Measurements from ENCODE around the gene RIC8A. TPM values are rescaled to one million over a fixed set of nuclear protein-coding genes. Genes with fewer than 3 reads are reported as not detected.

RIC8A gene
- total RNA-seq, 1 donor from 2014 or later: 45.0 TPM

- H3K9me3 Mint-ChIP-seq: no peaks in the 10 kb centered on the region
- Histone ChIP-seq H3K4me2 (peak overlapping the region; percentile 91), H3K36me3 (no peaks in the 10 kb centered on the region), H3F3A (ENCODE audit: low read depth) (peaks cover 12% of the 10 kb centered on the region), H3K79me2 (ENCODE audit: low read depth) (peaks cover 43% of the 10 kb centered on the region), H3K27me3 (no peaks in the 10 kb centered on the region), H2AFZ (replicated peaks) (no peak overlapping the region), H3K4me3 (peak overlapping the region; percentile 70), H3K27ac (no peak overlapping the region), H4K20me1 (ENCODE audit: low read depth) (peaks cover 11% of the 10 kb centered on the region), H3K9me3 (ENCODE audit: low read depth) (no peaks in the 10 kb centered on the region), H3K4me1 (peaks cover 12% of the 10 kb centered on the region), H3K9ac (peak overlapping the region; percentile 54)
- peaks cover 4% of the 10 kb centered on the region for H3K36me3 Mint-ChIP-seq
- no peak for TF ChIP-seq CTCF (IDR thresholded peaks at IDR 0.05)
- no peak for TF ChIP-seq EZH2phosphoT487 (IDR thresholded peaks at IDR 0.05)
- no peak for TF ChIP-seq EZH2 (IDR thresholded peaks at IDR 0.05)
- peak overlapping the region; percentile 97 for H3K4me3 Mint-ChIP-seq
- no peak overlapping the region for H3K27ac Mint-ChIP-seq
- DNase-seq (ENCODE audit: low spot score): no peak
- H3K27me3 Mint-ChIP-seq (ENCODE audit: insufficient read depth, low read depth): peaks cover 4% of the 10 kb centered on the region
- H3K4me1 Mint-ChIP-seq: peaks cover 23% of the 10 kb centered on the region
These were observed 27.7 kb downstream of the RIC8A start for GRCh38 chr11:235180-235579.

- H3K27me3 Mint-ChIP-seq (ENCODE audit: insufficient read depth, low read depth): peaks cover 4% of the 10 kb centered on the region
These were observed 28.1 kb downstream of the RIC8A start for GRCh38 chr11:235609-235996.

GRCh38 chr11:235997-236773 lies 28.7 kb downstream of the RIC8A start, which contains the start of gene SIRT3:
SIRT3 (minus strand) TSS chr11:236342; CDS start chr11:236328, 14 bp downstream.
- H3K4me2 ChIP-seq: peak within 1 kb of the TSS; percentile 98
- TF ChIP-seq EZH2phosphoT487 (IDR thresholded peaks at IDR 0.05) (no peak), CTCF (IDR thresholded peaks at IDR 0.05) (peak; percentile 32)

More at GRCh38 chr11:235609-235996, 28.1 kb downstream of the RIC8A start:
- Histone ChIP-seq H4K20me1 (ENCODE audit: low read depth) (peaks cover 11% of the 10 kb centered on the region), H3K4me3 (peak overlapping the region; percentile 70), H3K27me3 (no peaks in the 10 kb centered on the region), H3K4me1 (peaks cover 12% of the 10 kb centered on the region), H3K36me3 (no peaks in the 10 kb centered on the region), H3K9me3 (ENCODE audit: low read depth) (no peaks in the 10 kb centered on the region), H3F3A (ENCODE audit: low read depth) (peaks cover 12% of the 10 kb centered on the region), H2AFZ (replicated peaks) (peak overlapping the region; percentile 30), H3K79me2 (ENCODE audit: low read depth) (peaks cover 46% of the 10 kb centered on the region), H3K9ac (peak overlapping the region; percentile 54), H3K27ac (no peak overlapping the region), H3K4me2 (peak overlapping the region; percentile 91)
- H3K27ac Mint-ChIP-seq: peak overlapping the region; percentile 72
- peaks cover 23% of the 10 kb centered on the region for H3K4me1 Mint-ChIP-seq
- H3K9me3 Mint-ChIP-seq: no peaks in the 10 kb centered on the region
- H3K4me3 Mint-ChIP-seq: peak overlapping the region; percentile 97
- TF ChIP-seq CTCF (IDR thresholded peaks at IDR 0.05) (no peak), EZH2 (IDR thresholded peaks at IDR 0.05) (no peak), EZH2phosphoT487 (IDR thresholded peaks at IDR 0.05) (no peak)
- no peak for DNase-seq (ENCODE audit: low spot score)
- peaks cover 2% of the 10 kb centered on the region for H3K36me3 Mint-ChIP-seq

More at GRCh38 chr11:235997-236773, 28.7 kb downstream of the RIC8A start, which contains the start of gene SIRT3:
- DNase-seq (ENCODE audit: low spot score): peak; percentile 93
- H3K36me3 Mint-ChIP-seq: peaks cover 2% of the 10 kb centered on the region
- Histone ChIP-seq H2AFZ (replicated peaks) (peak within 1 kb of the TSS; percentile 90), H4K20me1 (ENCODE audit: low read depth) (peaks cover 11% of the 10 kb centered on the region), H3K27me3 (no peaks in the 10 kb centered on the region), H3K9me3 (ENCODE audit: low read depth) (no peaks in the 10 kb centered on the region), H3F3A (ENCODE audit: low read depth) (peaks cover 12% of the 10 kb centered on the region), H3K4me3 (peak within 1 kb of the TSS; percentile 89), H3K9ac (peak within 1 kb of the TSS; percentile 65), H3K27ac (peak within 1 kb of the TSS; percentile 80), H3K36me3 (no peaks in the 10 kb centered on the region), H3K4me1 (peaks cover 12% of the 10 kb centered on the region), H3K79me2 (ENCODE audit: low read depth) (peaks cover 46% of the 10 kb centered on the region)
- peaks cover 4% of the 10 kb centered on the region for H3K27me3 Mint-ChIP-seq (ENCODE audit: insufficient read depth, low read depth)
- H3K4me3 Mint-ChIP-seq: peak within 1 kb of the TSS; percentile 97
- no peaks in the 10 kb centered on the region for H3K9me3 Mint-ChIP-seq
- H3K4me1 Mint-ChIP-seq: peaks cover 23% of the 10 kb centered on the region
- peak within 1 kb of the TSS; percentile 94 for H3K27ac Mint-ChIP-seq
